Measurements from ENCODE around the gene SPEM3. TPM values are rescaled to one million over a fixed set of nuclear protein-coding genes. Genes with fewer than 3 reads are reported as not detected.

Gene SPEM3
- total and polyA plus RNA-seq, 2 of the 13 experiments (the other 11 are each of a cell fraction or from before 2014, with no cell fraction given), result not detected

DNA sequence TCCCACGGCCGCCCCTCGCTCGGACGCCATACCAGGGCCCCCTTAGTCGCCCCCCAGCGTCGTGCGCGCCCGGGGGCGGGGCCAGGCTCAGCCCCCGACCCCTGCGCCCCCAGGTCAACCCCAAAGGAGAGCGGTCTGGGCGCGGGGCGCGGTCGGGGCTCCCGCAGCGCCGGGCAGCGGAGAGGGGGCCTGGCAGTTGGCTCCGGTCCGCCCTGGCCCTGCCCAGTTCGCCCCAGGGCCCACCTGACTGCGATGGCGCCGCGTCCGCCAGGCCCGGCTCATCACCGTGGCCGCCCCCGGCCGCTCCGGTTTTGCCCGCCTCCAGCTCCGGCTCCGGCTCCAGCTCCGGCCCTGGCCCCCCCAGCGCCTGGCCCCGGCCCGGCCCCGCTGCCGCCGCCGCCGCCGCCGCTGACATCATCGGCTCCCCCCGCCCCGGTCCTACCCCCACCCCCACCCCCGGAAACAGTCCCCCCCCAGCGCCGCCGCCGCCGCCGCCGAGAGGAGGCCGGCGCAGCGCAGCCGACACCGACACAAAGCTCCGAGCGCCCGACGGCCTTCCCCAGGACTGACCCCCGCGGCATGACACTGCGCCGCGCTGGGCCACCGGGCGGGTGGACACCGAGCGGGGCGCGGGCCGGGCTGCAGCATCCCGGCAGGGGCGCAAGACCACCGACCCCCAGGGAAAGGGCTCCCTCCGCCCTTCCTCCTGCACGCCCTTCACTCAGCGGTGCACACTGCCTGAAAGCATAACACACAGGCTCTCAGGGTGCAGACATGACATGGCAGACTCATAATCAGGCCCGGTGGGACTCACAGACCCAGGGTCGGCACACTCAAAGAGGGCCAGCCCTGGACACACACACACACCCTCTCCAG lies 50.8 kb downstream of the SPEM3 start, which contains the start of gene ZBTB4 (continued):
- TF ChIP-seq SRSF1 (optimal IDR thresholded peaks at IDR 0.05; ENCODE audit: low read depth, low read length), result peak; percentile 62
- peak; percentile 72 for TF ChIP-seq UBTF (CRISPR knock-in tag; IDR thresholded peaks at IDR 0.05)
- 0 out of 2 replicates have a peak, but pooled peaks have one; percentile 38 for TF ChIP-seq IRF9 (CRISPR knock-in tag; IDR thresholded peaks at IDR 0.05; ENCODE audit: borderline replicate concordance)
- no peak for TF ChIP-seq NR2F2 (IDR thresholded peaks at IDR 0.05; ENCODE audit: borderline replicate concordance, low read depth)
- TF ChIP-seq ZNF235 (CRISPR knock-in tag; IDR thresholded peaks at IDR 0.05; ENCODE audit: borderline replicate concordance), result peak; percentile 73; the same call in 1 of the 2 replicates
- TF ChIP-seq THAP8 (CRISPR knock-in tag; IDR thresholded peaks at IDR 0.05; ENCODE audit: borderline replicate concordance), result no peak
- TF ChIP-seq NFE2 (CRISPR knock-in tag; IDR thresholded peaks at IDR 0.05), result 0 out of 2 replicates have a peak, but pooled peaks have one; percentile 15
- TF ChIP-seq SPEN (CRISPR knock-in tag; IDR thresholded peaks at IDR 0.05; ENCODE audit: low read depth), result peak; percentile 16; the same call in 1 of the 2 replicates
- TF ChIP-seq, protein P1, sequence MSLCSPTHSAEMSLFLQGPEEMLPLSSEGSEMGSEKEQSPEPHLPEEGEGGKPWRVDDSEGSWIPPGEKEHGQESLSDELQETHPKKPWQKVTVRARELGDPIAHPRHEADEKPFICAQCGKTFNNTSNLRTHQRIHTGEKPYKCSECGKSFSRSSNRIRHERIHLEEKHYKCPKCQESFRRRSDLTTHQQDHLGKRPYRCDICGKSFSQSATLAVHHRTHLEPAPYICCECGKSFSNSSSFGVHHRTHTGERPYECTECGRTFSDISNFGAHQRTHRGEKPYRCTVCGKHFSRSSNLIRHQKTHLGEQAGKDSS (CRISPR knock-in tag; IDR thresholded peaks at IDR 0.05; ENCODE audit: borderline replicate concordance, low read depth), result peak; percentile 19; the same call in 1 of the 2 replicates
- no peak for TF ChIP-seq FOXP1 (IDR thresholded peaks at IDR 0.05)
- TF ChIP-seq FOXP1 (CRISPR knock-in tag; IDR thresholded peaks at IDR 0.05), result no peak
- TF ChIP-seq ZNF180 (CRISPR knock-in tag; IDR thresholded peaks at IDR 0.05; ENCODE audit: borderline replicate concordance, low read depth), result no peak
- no peak for TF ChIP-seq NFE2L2 (IDR thresholded peaks at IDR 0.05; ENCODE audit: low read length)
- TF ChIP-seq, protein P2, sequence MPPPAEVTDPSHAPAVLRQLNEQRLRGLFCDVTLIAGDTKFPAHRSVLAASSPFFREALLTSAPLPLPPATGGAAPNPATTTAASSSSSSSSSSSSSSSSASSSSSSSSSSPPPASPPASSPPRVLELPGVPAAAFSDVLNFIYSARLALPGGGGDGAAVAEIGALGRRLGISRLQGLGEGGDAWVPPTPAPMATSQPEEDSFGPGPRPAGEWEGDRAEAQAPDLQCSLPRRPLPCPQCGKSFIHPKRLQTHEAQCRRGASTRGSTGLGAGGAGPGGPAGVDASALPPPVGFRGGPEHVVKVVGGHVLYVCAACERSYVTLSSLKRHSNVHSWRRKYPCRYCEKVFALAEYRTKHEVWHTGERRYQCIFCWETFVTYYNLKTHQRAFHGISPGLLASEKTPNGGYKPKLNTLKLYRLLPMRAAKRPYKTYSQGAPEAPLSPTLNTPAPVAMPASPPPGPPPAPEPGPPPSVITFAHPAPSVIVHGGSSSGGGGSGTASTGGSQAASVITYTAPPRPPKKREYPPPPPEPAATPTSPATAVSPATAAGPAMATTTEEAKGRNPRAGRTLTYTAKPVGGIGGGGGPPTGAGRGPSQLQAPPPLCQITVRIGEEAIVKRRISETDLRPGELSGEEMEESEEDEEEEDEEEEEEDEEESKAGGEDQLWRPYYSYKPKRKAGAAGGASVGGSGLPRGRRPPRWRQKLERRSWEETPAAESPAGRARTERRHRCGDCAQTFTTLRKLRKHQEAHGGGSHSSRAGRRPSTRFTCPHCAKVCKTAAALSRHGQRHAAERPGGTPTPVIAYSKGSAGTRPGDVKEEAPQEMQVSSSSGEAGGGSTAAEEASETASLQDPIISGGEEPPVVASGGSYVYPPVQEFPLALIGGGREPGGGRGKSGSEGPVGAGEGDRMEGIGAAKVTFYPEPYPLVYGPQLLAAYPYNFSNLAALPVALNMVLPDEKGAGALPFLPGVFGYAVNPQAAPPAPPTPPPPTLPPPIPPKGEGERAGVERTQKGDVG (CRISPR knock-in tag; IDR thresholded peaks at IDR 0.05; ENCODE audit: borderline replicate concordance), result no peak
- TF ChIP-seq WIZ (CRISPR knock-in tag; IDR thresholded peaks at IDR 0.05), result 0 out of 2 replicates have a peak, but pooled peaks have one; percentile 27
- no peak for TF ChIP-seq IKZF4 (CRISPR knock-in tag; IDR thresholded peaks at IDR 0.05; ENCODE audit: borderline replicate concordance, low read depth, not compliant biosample characterization)
- 0 out of 2 replicates have a peak, but pooled peaks have one; percentile 29 for TF ChIP-seq ZNF772 (CRISPR knock-in tag; IDR thresholded peaks at IDR 0.05)
- TF ChIP-seq, protein P3, sequence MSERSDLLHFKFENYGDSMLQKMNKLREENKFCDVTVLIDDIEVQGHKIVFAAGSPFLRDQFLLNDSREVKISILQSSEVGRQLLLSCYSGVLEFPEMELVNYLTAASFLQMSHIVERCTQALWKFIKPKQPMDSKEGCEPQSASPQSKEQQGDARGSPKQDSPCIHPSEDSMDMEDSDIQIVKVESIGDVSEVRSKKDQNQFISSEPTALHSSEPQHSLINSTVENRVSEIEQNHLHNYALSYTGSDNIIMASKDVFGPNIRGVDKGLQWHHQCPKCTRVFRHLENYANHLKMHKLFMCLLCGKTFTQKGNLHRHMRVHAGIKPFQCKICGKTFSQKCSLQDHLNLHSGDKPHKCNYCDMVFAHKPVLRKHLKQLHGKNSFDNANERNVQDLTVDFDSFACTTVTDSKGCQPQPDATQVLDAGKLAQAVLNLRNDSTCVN (CRISPR knock-in tag; IDR thresholded peaks at IDR 0.05; ENCODE audit: borderline replicate concordance), result no peak

Measured in HepG2 (cell line).